Vagina (tissue), 2 donors: Measurements from ENCODE around the gene OPTC.
A peak's percentile ranks its signal among the peaks of the same experiment; 100 is the strongest.

Source experiments
- POLR2A ChIP-seq, 2 donors: fragments of 450-650 bp; IDR thresholded peaks; one replicate each; pipeline ENCODE4 v1.6.1; 2017; ENCODE audit warnings: antibody characterized with exemption in 2 of 2, mild to moderate bottlenecking in 2 of 2, moderate library complexity in 2 of 2
- POLR2AphosphoS5 ChIP-seq, 2 donors: sonication (generic); formaldehyde crosslinking; IDR thresholded peaks; one replicate each; pipeline ENCODE4 v1.9.0; 2017; ENCODE audit warnings: antibody characterized with exemption in 2 of 2, mild to moderate bottlenecking in 2 of 2, low read depth in 1 of 2; ENCODE audit not compliant: insufficient read depth in 1 of 2
- TF ChIP-seq, protein P1 (sequence below), 3 experiments: fragments of 450-650 bp in 2 of 3; fragments of 200-600 bp in 1 of 3; sonication (generic) in 1 of 3; IDR thresholded peaks; one replicate each; pipeline ENCODE4 v1.5.1; 2017 to 2019; ENCODE audit warnings: antibody characterized with exemption in 3 of 3, mild to moderate bottlenecking in 2 of 3, moderate library complexity in 2 of 3

DNA sequence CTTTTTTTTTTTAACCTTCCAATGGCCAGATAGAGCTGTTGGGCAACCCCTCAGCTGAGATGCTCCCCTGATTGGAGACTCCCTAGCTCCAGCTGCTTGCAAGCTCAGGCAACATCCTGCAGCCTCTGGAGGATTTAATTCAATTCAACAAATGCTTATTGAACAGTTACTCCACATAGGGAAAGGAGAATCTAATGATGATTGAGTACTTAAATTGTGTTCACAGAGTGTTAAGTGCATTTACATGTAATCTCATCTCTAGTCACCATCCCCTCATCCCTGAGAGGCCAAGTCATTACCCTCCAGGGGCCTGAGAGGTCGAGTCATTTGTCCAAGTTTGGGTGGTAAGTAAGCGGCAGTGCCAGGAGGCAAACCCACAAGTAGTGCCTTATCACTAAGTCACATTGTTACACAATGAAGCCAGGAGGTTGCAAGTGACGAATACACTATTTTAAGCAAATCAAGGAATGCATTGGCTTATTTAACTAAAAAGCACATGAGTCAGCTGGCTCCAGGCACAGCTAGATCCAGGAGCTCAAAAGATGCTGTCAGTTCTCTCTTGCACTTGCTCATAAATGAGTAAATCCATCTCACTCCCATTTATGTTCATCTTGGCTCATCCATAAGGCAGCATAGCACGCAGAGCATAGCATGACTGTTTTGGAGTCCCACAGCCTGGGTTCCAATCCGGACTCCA, 64.3 kb downstream of the OPTC start:
- TF ChIP-seq POLR2A (IDR thresholded peaks at IDR 0.05) (no peak), POLR2AphosphoS5 (IDR thresholded peaks at IDR 0.05; ENCODE audit: insufficient read depth in 1 of 2, low read depth in 1 of 2) (peak; percentile 41 to 97)
- TF ChIP-seq, protein P1, sequence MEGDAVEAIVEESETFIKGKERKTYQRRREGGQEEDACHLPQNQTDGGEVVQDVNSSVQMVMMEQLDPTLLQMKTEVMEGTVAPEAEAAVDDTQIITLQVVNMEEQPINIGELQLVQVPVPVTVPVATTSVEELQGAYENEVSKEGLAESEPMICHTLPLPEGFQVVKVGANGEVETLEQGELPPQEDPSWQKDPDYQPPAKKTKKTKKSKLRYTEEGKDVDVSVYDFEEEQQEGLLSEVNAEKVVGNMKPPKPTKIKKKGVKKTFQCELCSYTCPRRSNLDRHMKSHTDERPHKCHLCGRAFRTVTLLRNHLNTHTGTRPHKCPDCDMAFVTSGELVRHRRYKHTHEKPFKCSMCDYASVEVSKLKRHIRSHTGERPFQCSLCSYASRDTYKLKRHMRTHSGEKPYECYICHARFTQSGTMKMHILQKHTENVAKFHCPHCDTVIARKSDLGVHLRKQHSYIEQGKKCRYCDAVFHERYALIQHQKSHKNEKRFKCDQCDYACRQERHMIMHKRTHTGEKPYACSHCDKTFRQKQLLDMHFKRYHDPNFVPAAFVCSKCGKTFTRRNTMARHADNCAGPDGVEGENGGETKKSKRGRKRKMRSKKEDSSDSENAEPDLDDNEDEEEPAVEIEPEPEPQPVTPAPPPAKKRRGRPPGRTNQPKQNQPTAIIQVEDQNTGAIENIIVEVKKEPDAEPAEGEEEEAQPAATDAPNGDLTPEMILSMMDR (IDR thresholded peaks at IDR 0.05) = peak in 1 of 3 experiments; percentile 6
